ENCODE data around the gene ZGPAT.

Gene ZGPAT

DNA sequence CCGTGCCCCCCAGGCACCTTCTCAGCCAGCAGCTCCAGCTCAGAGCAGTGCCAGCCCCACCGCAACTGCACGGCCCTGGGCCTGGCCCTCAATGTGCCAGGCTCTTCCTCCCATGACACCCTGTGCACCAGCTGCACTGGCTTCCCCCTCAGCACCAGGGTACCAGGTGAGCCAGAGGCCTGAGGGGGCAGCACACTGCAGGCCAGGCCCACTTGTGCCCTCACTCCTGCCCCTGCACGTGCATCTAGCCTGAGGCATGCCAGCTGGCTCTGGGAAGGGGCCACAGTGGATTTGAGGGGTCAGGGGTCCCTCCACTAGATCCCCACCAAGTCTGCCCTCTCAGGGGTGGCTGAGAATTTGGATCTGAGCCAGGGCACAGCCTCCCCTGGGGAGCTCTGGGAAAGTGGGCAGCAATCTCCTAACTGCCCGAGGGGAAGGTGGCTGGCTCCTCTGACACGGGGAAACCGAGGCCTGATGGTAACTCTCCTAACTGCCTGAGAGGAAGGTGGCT, 10.4 kb upstream of the ZGPAT start:
- Histone ChIP-seq H3K9ac (ENCODE audit: low read length) (no peak overlapping the region), H3K4me1 (ENCODE audit: insufficient read depth, low read length, severe bottlenecking) (no peaks in the 10 kb centered on the region)

GRCh38 chr20:63697868-63698545, 9.8 kb upstream of the ZGPAT start:
- Histone ChIP-seq H3K27me3 (ENCODE audit: insufficient read depth, low read length) (no peaks in the 10 kb centered on the region), H3K9ac (ENCODE audit: low read length) (no peak overlapping the region), H3K4me2 (ENCODE audit: low read length) (no peak overlapping the region), H3K4me3 (ENCODE audit: low read depth, low read length, poor library complexity, severe bottlenecking) (no peak overlapping the region), H3F3A (ENCODE audit: insufficient read depth, low read length) (no peaks in the 10 kb centered on the region), H3K9me3 (ENCODE audit: low read length) (no peaks in the 10 kb centered on the region), H3K36me3 (ENCODE audit: insufficient read depth, low read length) (no peaks in the 10 kb centered on the region; the same call in 1 of the 2 replicates), H3K4me1 (ENCODE audit: insufficient read depth, low read length, severe bottlenecking) (no peaks in the 10 kb centered on the region), H3K79me2 (ENCODE audit: insufficient read depth, low read length) (no peaks in the 10 kb centered on the region), H3K27ac (ENCODE audit: low read depth, low read length, poor library complexity, severe bottlenecking) (no peak overlapping the region), H4K20me1 (ENCODE audit: insufficient read depth, low read length) (no peaks in the 10 kb centered on the region), H2AFZ (ENCODE audit: low read length) (no peak overlapping the region), H3K9me2 (ENCODE audit: low read depth, low read length) (no peaks in the 10 kb centered on the region)
- TF ChIP-seq CTCF (IDR thresholded peaks at IDR 0.05; ENCODE audit: low read length) (no peak), EZH2 (IDR thresholded peaks at IDR 0.05; ENCODE audit: borderline replicate concordance, low read length) (no peak)

More for the DNA sequence above, 10.4 kb upstream of the ZGPAT start:
- no peaks in the 10 kb centered on the region; the same call in 1 of the 2 replicates for H3K36me3 ChIP-seq (ENCODE audit: insufficient read depth, low read length)
- no peaks in the 10 kb centered on the region for H3F3A ChIP-seq (ENCODE audit: insufficient read depth, low read length)
- H3K27ac ChIP-seq (ENCODE audit: low read depth, low read length, poor library complexity, severe bottlenecking): no peak overlapping the region
- no peaks in the 10 kb centered on the region for H3K9me2 ChIP-seq (ENCODE audit: low read depth, low read length)
- no peak overlapping the region for H3K4me3 ChIP-seq (ENCODE audit: low read depth, low read length, poor library complexity, severe bottlenecking)
- no peaks in the 10 kb centered on the region for H3K27me3 ChIP-seq (ENCODE audit: insufficient read depth, low read length)
- no peaks in the 10 kb centered on the region for H3K79me2 ChIP-seq (ENCODE audit: insufficient read depth, low read length)
- H4K20me1 ChIP-seq (ENCODE audit: insufficient read depth, low read length): no peaks in the 10 kb centered on the region
- no peaks in the 10 kb centered on the region for H3K9me3 ChIP-seq (ENCODE audit: low read length)
- TF ChIP-seq CTCF (IDR thresholded peaks at IDR 0.05; ENCODE audit: low read length) (no peak), EZH2 (IDR thresholded peaks at IDR 0.05; ENCODE audit: borderline replicate concordance, low read length) (no peak)
- no peak overlapping the region for H3K4me2 ChIP-seq (ENCODE audit: low read length)
- no peak overlapping the region for H2AFZ ChIP-seq (ENCODE audit: low read length)

DNA sequence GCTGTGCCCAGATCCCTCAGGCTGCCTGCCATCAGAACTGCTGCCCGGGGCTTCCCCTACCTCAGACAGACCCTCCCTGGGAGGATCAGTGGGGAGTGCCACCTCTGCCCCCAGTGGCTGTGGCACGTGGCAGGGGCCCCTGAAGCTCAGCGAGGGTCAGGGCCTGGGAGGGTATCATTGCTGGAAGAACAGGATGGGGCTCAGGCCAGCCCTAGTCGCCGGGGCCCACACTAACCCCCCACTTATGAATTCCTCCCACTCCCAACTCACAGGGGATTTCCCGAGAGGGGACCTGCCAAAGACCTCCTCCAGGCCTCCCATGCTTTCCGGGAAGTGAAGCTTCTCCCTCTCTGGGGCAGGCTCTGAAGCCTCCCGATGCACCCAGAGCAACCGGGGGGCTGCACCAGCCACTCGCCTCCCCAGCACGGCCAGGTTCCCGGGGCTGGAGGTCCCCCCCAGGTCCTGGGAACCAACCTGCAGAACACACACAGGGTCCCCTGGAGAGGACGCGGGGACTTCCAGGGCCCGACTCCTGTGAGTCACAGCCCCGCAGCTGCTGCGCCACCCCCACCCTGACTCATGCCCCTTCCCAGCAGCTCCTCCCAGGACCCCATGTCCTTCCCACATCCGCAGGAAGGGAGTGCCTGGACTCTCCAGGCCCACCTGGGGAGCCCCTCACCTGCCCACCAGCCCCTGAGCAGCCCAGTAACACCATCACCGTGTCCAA, 8.9 kb upstream of the ZGPAT start:
- Histone ChIP-seq H3K4me2 (ENCODE audit: low read length) (no peak overlapping the region), H2AFZ (ENCODE audit: low read length) (no peak overlapping the region), H3F3A (ENCODE audit: insufficient read depth, low read length) (no peaks in the 10 kb centered on the region), H4K20me1 (ENCODE audit: insufficient read depth, low read length) (no peaks in the 10 kb centered on the region), H3K4me3 (ENCODE audit: low read depth, low read length, poor library complexity, severe bottlenecking) (no peak overlapping the region), H3K27me3 (ENCODE audit: insufficient read depth, low read length) (no peaks in the 10 kb centered on the region), H3K4me1 (ENCODE audit: insufficient read depth, low read length, severe bottlenecking) (no peaks in the 10 kb centered on the region), H3K79me2 (ENCODE audit: insufficient read depth, low read length) (no peaks in the 10 kb centered on the region), H3K9me3 (ENCODE audit: low read length) (no peaks in the 10 kb centered on the region), H3K9me2 (ENCODE audit: low read depth, low read length) (no peaks in the 10 kb centered on the region), H3K27ac (ENCODE audit: low read depth, low read length, poor library complexity, severe bottlenecking) (no peak overlapping the region), H3K9ac (ENCODE audit: low read length) (no peak overlapping the region), H3K36me3 (ENCODE audit: insufficient read depth, low read length) (peaks cover 6% of the 10 kb centered on the region; the same call in 1 of the 2 replicates)
- TF ChIP-seq CTCF (IDR thresholded peaks at IDR 0.05; ENCODE audit: low read length): no peak
- no peak for TF ChIP-seq EZH2 (IDR thresholded peaks at IDR 0.05; ENCODE audit: borderline replicate concordance, low read length)
